ENCODE data around the gene RACGAP1.

RACGAP1 gene

GRCh38 chr12:49979016-49979586 is 46.2 kb downstream of the RACGAP1 start:
- Histone ChIP-seq H3K9me3 (no peaks in the 10 kb centered on the region), H3K4me1 (peaks cover 0 to 21% (median 14%) of the 10 kb centered on the region in 4 donors), H3K27ac (no peak overlapping the region), H3K27me3 (no peaks in the 10 kb centered on the region), H3K4me3 (no peak overlapping the region), H3K36me3 (no peaks in the 10 kb centered on the region)
- TF ChIP-seq CTCF (IDR thresholded peaks at IDR 0.05) = no peak
- peak in 1 of 2 donors; percentile 40 for DNase-seq
- intact Hi-C loops (cut with DNase I; ENCODE audit: low total_unique reads) = no loop called here

DNA sequence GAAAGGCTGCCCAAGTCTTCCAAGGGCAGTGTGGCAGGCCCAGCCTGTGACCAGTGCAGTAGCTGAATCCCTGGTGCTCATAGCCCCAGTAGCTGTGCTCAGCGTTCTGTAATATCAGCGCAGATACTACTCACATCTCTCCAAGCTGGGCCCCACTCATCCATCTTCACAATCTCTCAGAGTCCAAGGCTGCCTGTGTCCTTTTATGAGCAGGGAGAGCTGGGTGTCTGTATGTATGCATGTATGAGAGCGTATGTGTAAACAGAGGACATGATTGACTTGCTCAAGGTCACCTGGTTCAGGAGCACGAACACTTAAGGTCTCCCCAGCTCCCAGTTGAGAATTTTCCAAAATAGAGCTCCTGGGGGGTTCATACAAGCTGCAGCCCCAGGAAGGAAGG is 47.2 kb downstream of the RACGAP1 start:
- Histone ChIP-seq H3K9me3 (no peaks in the 10 kb centered on the region), H3K36me3 (no peaks in the 10 kb centered on the region), H3K27ac (no peak overlapping the region), H3K4me3 (no peak overlapping the region), H3K4me1 (peaks cover 0 to 16% (median 12%) of the 10 kb centered on the region in 4 donors), H3K27me3 (no peaks in the 10 kb centered on the region)
- TF ChIP-seq CTCF (IDR thresholded peaks at IDR 0.05) = no peak
- DNase-seq = no peak
- intact Hi-C loops (cut with DNase I; ENCODE audit: low total_unique reads) = no loop called here

DNA sequence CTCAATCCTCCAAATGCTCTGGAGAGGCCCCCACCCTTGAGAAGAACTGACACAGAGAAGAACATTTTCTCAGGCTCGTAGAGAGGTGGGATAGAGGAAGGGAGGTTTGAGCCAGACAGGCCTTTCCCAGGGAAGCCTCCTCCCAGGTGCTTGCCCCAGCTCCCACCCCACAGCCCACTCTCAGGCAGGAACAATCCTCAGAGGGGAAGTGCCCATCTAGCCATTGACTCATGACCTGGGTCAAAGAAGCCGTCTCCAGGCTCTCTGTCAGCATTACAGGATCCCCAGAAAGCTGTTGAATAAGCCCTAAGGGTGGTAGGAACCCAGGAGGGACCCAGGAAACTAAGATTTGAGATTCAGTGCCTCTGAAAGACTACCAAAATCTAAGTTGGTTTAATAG is 48.7 kb downstream of the RACGAP1 start:
- peaks cover 0 to 16% (median 12%) of the 10 kb centered on the region in 4 donors for H3K4me1 ChIP-seq
- no peaks in the 10 kb centered on the region for H3K27me3 ChIP-seq
- no peaks in the 10 kb centered on the region for H3K9me3 ChIP-seq
- intact Hi-C loops (cut with DNase I; ENCODE audit: low total_unique reads) = no loop called here
- TF ChIP-seq CTCF (IDR thresholded peaks at IDR 0.05) = no peak
- peak in 1 of 2 donors; percentile 53 for DNase-seq
- no peak overlapping the region for H3K27ac ChIP-seq
- H3K36me3 ChIP-seq = no peaks in the 10 kb centered on the region
- no peak overlapping the region for H3K4me3 ChIP-seq

DNA sequence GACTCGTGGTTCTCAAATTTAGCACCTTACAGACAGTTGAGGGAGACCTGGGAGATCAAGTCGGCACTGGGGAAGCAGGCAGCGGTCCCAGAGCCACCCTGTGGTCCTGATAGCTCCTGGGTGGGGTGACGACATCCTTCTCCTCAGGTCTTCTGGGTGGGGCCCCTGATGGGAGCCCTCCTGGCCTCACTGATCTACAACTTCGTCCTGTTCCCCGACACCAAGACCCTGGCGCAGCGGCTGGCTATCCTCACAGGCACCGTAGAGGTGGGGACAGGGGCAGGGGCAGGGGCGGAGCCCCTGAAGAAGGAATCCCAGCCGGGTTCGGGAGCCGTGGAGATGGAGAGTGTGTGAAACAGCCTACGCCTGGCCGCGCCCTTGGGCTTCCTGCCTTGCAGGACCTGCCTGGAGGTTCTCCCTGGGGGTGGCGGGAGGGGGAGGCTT is 50.0 kb downstream of the RACGAP1 start:
- peak overlapping the region in 1 of 2 donors; percentile 0 for H3K27ac ChIP-seq
- no peak for TF ChIP-seq CTCF (IDR thresholded peaks at IDR 0.05)
- H3K27me3 ChIP-seq = peaks cover 0 to 5% of the 10 kb centered on the region in 2 donors
- H3K4me1 ChIP-seq = peaks cover 0 to 16% (median 12%) of the 10 kb centered on the region in 4 donors
- intact Hi-C loops (cut with DNase I; ENCODE audit: low total_unique reads) = no loop called here
- H3K4me3 ChIP-seq = no peak overlapping the region
- DNase-seq = peak in 1 of 2 donors; percentile 59
- no peaks in the 10 kb centered on the region for H3K36me3 ChIP-seq
- no peaks in the 10 kb centered on the region for H3K9me3 ChIP-seq

- peak in 1 of 2 donors; percentile 48 for DNase-seq
- no peak for TF ChIP-seq CTCF (IDR thresholded peaks at IDR 0.05)
- Histone ChIP-seq H3K9me3 (no peaks in the 10 kb centered on the region), H3K36me3 (no peaks in the 10 kb centered on the region), H3K27ac (peak overlapping the region in 1 of 2 donors; percentile 0), H3K4me3 (no peak overlapping the region), H3K4me1 (peaks cover 0 to 16% (median 12%) of the 10 kb centered on the region in 4 donors), H3K27me3 (peaks cover 0 to 10% of the 10 kb centered on the region in 2 donors)
- intact Hi-C loops (cut with DNase I; ENCODE audit: low total_unique reads) = no loop called here
These were observed 50.5 kb downstream of the RACGAP1 start for GRCh38 chr12:49974677-49975317.

All from tibial artery (tissue), 4 donors.